Measurements from ENCODE around the gene GCNT1. TPM values are rescaled to one million over a fixed set of nuclear protein-coding genes. Genes with fewer than 3 reads are reported as not detected.

Gene GCNT1
- polyA plus RNA-seq (2011; rRNA removed) (2.2 and 3.3 TPM in 2 replicates), polyA plus RNA-seq (2017; fragmentation: RNase III; extraction: RNeasy Plus Mini Kit Qiagen cat#74134 plus additional on column Dnase treatment) (0.85 to 1.3 TPM (median 1.0 TPM) in 3 replicates), polyA minus RNA-seq (2011; rRNA and poly(A)+ RNA removed) (2.0 and 5.7 TPM in 2 replicates)
- 0.75 and 0.96 TPM in 2 replicates for polyA plus RNA-seq (2012; cell fraction: cytosol; rRNA removed)
- 0.42 and 0.67 TPM in 2 replicates for polyA plus RNA-seq (2012; cell fraction: nucleus; rRNA removed)

- ATAC-seq (peak; percentile 91 to 98), DNase-seq (ENCODE audit: low read depth in 1 of 2, low spot score in 1 of 2) (peak; percentile 87 to 88), FAIRE-seq (no peak)
- H3K9me3 ChIP-seq: no peaks in the 10 kb centered on the region
- peaks cover 22% of the 10 kb centered on the region for H3K4me1 ChIP-seq
- ChIA-PET POLR2A (interaction anchor here (0.8 kb wide), 1 partner anchor 25 kb away, joined by 3 read pairs; no protein-coding TSS in a partner anchor), CTCF (interaction anchor here (0.6 to 4.1 kb wide), 10 partner anchors 10 to 335 kb away, joined by 3 to 30 read pairs (median 4); partner anchors contain the start of gene RFK)
- H3K4me2 ChIP-seq: peak within 1 kb of the TSS; percentile 99
- H3K27ac ChIP-seq: peak within 1 kb of the TSS; percentile 48 to 80; a peak in 5 of 6 replicates
- peak; percentile 50 for TF ChIP-seq POLR2A (IDR thresholded peaks at IDR 0.05; ENCODE audit: low read length)
- TF ChIP-seq JUN (IDR thresholded peaks at IDR 0.05): peak in 1 of 2 experiments; percentile 32; a peak in 1 of 5 replicates
- peak; percentile 38; the same call in 2 of the 3 replicates for TF ChIP-seq SMC3 (IDR thresholded peaks at IDR 0.05)
- TF ChIP-seq RNF2 (IDR thresholded peaks at IDR 0.05; ENCODE audit: borderline replicate concordance, low read depth): no peak
- TF ChIP-seq, protein P1, sequence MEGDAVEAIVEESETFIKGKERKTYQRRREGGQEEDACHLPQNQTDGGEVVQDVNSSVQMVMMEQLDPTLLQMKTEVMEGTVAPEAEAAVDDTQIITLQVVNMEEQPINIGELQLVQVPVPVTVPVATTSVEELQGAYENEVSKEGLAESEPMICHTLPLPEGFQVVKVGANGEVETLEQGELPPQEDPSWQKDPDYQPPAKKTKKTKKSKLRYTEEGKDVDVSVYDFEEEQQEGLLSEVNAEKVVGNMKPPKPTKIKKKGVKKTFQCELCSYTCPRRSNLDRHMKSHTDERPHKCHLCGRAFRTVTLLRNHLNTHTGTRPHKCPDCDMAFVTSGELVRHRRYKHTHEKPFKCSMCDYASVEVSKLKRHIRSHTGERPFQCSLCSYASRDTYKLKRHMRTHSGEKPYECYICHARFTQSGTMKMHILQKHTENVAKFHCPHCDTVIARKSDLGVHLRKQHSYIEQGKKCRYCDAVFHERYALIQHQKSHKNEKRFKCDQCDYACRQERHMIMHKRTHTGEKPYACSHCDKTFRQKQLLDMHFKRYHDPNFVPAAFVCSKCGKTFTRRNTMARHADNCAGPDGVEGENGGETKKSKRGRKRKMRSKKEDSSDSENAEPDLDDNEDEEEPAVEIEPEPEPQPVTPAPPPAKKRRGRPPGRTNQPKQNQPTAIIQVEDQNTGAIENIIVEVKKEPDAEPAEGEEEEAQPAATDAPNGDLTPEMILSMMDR (IDR thresholded peaks at IDR 0.05): peak; percentile 53
- peak; percentile 85 for TF ChIP-seq MAX (IDR thresholded peaks at IDR 0.05)
- TF ChIP-seq RAD21 (conservative IDR thresholded peaks at IDR 0.05 in 1 of 2, IDR thresholded peaks at IDR 0.05 in 1 of 2): peak; percentile 35 to 40; a peak in 4 of 5 replicates
- no peak for TF ChIP-seq MYC (IDR thresholded peaks at IDR 0.05; ENCODE audit: borderline replicate concordance, low read length)
- no peak for TF ChIP-seq USF2 (IDR thresholded peaks at IDR 0.05)
- TF ChIP-seq, protein P2, sequence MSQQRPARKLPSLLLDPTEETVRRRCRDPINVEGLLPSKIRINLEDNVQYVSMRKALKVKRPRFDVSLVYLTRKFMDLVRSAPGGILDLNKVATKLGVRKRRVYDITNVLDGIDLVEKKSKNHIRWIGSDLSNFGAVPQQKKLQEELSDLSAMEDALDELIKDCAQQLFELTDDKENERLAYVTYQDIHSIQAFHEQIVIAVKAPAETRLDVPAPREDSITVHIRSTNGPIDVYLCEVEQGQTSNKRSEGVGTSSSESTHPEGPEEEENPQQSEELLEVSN (IDR thresholded peaks at IDR 0.05; ENCODE audit: borderline replicate concordance, low read depth): peak; percentile 92
- H3K4me3 ChIP-seq: peak within 1 kb of the TSS; percentile 70
- under 1% methylated on average over 33 of the region's 65 CpGs for WGBS (ENCODE audit: missing lambda C conversion rate)
These were observed at the start of gene GCNT1 for GRCh38 chr9:76458903-76459693. Gene GCNT1, plus strand, starts transcription at chr9:76459182. Its CDS starts 43,200 bp downstream, at chr9:76502382.

- no peak overlapping the region for H3K27ac ChIP-seq
- no peak for ATAC-seq
- TF ChIP-seq HOXB13 (CRISPR knock-in tag; IDR thresholded peaks at IDR 0.05; ENCODE audit: low read depth): no peak
- TF ChIP-seq NR3C1 (IDR thresholded peaks at IDR 0.05): no peak
- no peak for TF ChIP-seq PHF8 (IDR thresholded peaks at IDR 0.05; ENCODE audit: borderline replicate concordance, low read depth)
- no peak for TF ChIP-seq CEBPB (IDR thresholded peaks at IDR 0.05)
- POLR2A ChIA-PET: no interaction called here
- DNase-seq (ENCODE audit: low read depth in 1 of 2, low spot score in 1 of 2): no peak
- no peaks in the 10 kb centered on the region for H3K9me3 ChIP-seq
- CTCF ChIA-PET: no interaction called here
- H3K4me3 ChIP-seq: no peak overlapping the region
- peaks cover 7% of the 10 kb centered on the region; the same call in 1 of the 3 replicates for H3K4me1 ChIP-seq
- H3K4me2 ChIP-seq: no peak overlapping the region
- FAIRE-seq: no peak
- 44% methylated on average over 2 of the region's 2 CpGs for WGBS (ENCODE audit: missing lambda C conversion rate)
These were observed 46.3 kb upstream of the GCNT1 start for GRCh38 chr9:76412638-76413037.

DNA sequence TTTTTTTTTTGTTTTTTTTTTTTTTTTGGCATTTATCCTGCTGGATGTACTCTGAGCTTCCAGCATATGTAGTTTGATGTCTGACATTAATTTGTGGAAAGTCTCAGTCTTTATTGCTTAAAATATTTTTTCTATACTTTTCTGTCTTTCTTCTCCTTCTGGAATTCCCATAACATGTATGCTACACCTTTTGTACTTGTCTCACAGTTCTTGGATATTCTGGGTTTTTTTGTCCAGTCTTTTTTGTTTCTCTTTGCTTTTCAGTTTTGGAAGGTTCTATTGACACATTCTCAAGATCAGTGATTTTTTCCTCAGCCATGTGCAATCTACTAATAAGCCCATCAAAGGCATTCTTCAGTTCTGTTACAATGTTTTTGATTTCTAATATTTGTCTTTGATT, 45.3 kb upstream of the GCNT1 start:
- no peaks in the 10 kb centered on the region for H3K9me3 ChIP-seq
- POLR2A ChIA-PET: no interaction called here
- CTCF ChIA-PET: no interaction called here

More for the DNA sequence above, 45.3 kb upstream of the GCNT1 start:
- TF ChIP-seq PHF8 (IDR thresholded peaks at IDR 0.05; ENCODE audit: borderline replicate concordance, low read depth) (no peak), ZFP36 (IDR thresholded peaks at IDR 0.05; ENCODE audit: borderline replicate concordance, partially characterized antibody) (no peak), HOXB5 (CRISPR knock-in tag; IDR thresholded peaks at IDR 0.05) (no peak), NFE2L2 (conservative IDR thresholded peaks at IDR 0.05; ENCODE audit: low read length) (no peak)
- Histone ChIP-seq H3K4me3 (no peak overlapping the region), H3K27ac (no peak overlapping the region), H3K4me2 (no peak overlapping the region), H3K4me1 (peaks cover 7% of the 10 kb centered on the region; the same call in 1 of the 3 replicates)
- FAIRE-seq (no peak), ATAC-seq (no peak), DNase-seq (ENCODE audit: low read depth in 1 of 2, low spot score in 1 of 2) (no peak)
